Measurements from ENCODE around the gene MAN1B1. TPM values are rescaled to one million over a fixed set of nuclear protein-coding genes. Genes with fewer than 3 reads are reported as not detected.
A peak's percentile ranks its signal among the peaks of the same experiment; 100 is the strongest.

The MAN1B1 gene
- total and polyA plus RNA-seq, 4 donors: 38.3 to 81.3 (median 62.3) TPM

GRCh38 chr9:137149942-137150616 lies 63.3 kb downstream of the MAN1B1 start:
- 46% methylated on average over 14 of the region's 20 CpGs for WGBS (ENCODE audit: insufficient coverage)
- Histone ChIP-seq H3K36me3 (ENCODE audit: control insufficient read depth, insufficient read depth, low read length) (peaks cover 78% of the 10 kb centered on the region), H3K27ac (ENCODE audit: low read depth, low read length) (no peak overlapping the region), H3K4me3 (ENCODE audit: low read depth, low read length) (no peak overlapping the region), H3K4me1 (ENCODE audit: control insufficient read depth, insufficient read depth, low read length) (no peaks in the 10 kb centered on the region), H3K27me3 (ENCODE audit: control insufficient read depth, insufficient read depth, low read length) (peaks cover 2% of the 10 kb centered on the region), H3K9me3 (ENCODE audit: control insufficient read depth, insufficient read depth, low read length) (no peaks in the 10 kb centered on the region)
- no peak for DNase-seq (ENCODE audit: low read depth in 4 of 6, low spot score in 6 of 6)

GRCh38 chr9:137150617-137151457 lies 64.1 kb downstream of the MAN1B1 start:
- H3K4me3 ChIP-seq (ENCODE audit: low read depth, low read length): no peak overlapping the region
- peaks cover 10% of the 10 kb centered on the region for H3K27me3 ChIP-seq (ENCODE audit: control insufficient read depth, insufficient read depth, low read length)
- H3K36me3 ChIP-seq (ENCODE audit: control insufficient read depth, insufficient read depth, low read length): peaks cover 79% of the 10 kb centered on the region
- no peaks in the 10 kb centered on the region for H3K4me1 ChIP-seq (ENCODE audit: control insufficient read depth, insufficient read depth, low read length)
- no peak for DNase-seq (ENCODE audit: low read depth in 4 of 6, low spot score in 6 of 6)
- H3K27ac ChIP-seq (ENCODE audit: low read depth, low read length): no peak overlapping the region
- 29% methylated on average over 26 of the region's 34 CpGs for WGBS (ENCODE audit: insufficient coverage)
- H3K9me3 ChIP-seq (ENCODE audit: control insufficient read depth, insufficient read depth, low read length): no peaks in the 10 kb centered on the region

- Histone ChIP-seq H3K4me3 (ENCODE audit: low read depth, low read length) (no peak overlapping the region), H3K9me3 (ENCODE audit: control insufficient read depth, insufficient read depth, low read length) (no peaks in the 10 kb centered on the region), H3K36me3 (ENCODE audit: control insufficient read depth, insufficient read depth, low read length) (peaks cover 79% of the 10 kb centered on the region), H3K4me1 (ENCODE audit: control insufficient read depth, insufficient read depth, low read length) (peaks cover 9% of the 10 kb centered on the region), H3K27ac (ENCODE audit: low read depth, low read length) (no peak overlapping the region), H3K27me3 (ENCODE audit: control insufficient read depth, insufficient read depth, low read length) (peaks cover 26% of the 10 kb centered on the region)
- WGBS (ENCODE audit: insufficient coverage): 84% methylated on average over 7 of the region's 7 CpGs
- no peak for DNase-seq (ENCODE audit: low read depth in 4 of 6, low spot score in 6 of 6)
Measured at GRCh38 chr9:137152844-137153405, 66.1 kb downstream of the MAN1B1 start.

- peaks cover 9% of the 10 kb centered on the region for H3K4me1 ChIP-seq (ENCODE audit: control insufficient read depth, insufficient read depth, low read length)
- no peak overlapping the region for H3K27ac ChIP-seq (ENCODE audit: low read depth, low read length)
- peaks cover 53% of the 10 kb centered on the region for H3K27me3 ChIP-seq (ENCODE audit: control insufficient read depth, insufficient read depth, low read length)
- 9% methylated on average over 61 of the region's 65 CpGs for WGBS (ENCODE audit: insufficient coverage)
- no peak overlapping the region for H3K4me3 ChIP-seq (ENCODE audit: low read depth, low read length)
- peak in 1 of 6 donors; percentile 29 for DNase-seq (ENCODE audit: low read depth in 4 of 6, low spot score in 6 of 6)
- H3K9me3 ChIP-seq (ENCODE audit: control insufficient read depth, insufficient read depth, low read length): no peaks in the 10 kb centered on the region
- peaks cover 80% of the 10 kb centered on the region for H3K36me3 ChIP-seq (ENCODE audit: control insufficient read depth, insufficient read depth, low read length)
Measured at GRCh38 chr9:137156567-137157375, 70.0 kb downstream of the MAN1B1 start.

- no peak overlapping the region for H3K27ac ChIP-seq (ENCODE audit: low read depth, low read length)
- H3K27me3 ChIP-seq (ENCODE audit: control insufficient read depth, insufficient read depth, low read length): peaks cover 62% of the 10 kb centered on the region
- H3K36me3 ChIP-seq (ENCODE audit: control insufficient read depth, insufficient read depth, low read length): peaks cover 79% of the 10 kb centered on the region
- WGBS (ENCODE audit: insufficient coverage): 69% methylated on average over 18 of the region's 19 CpGs
- peaks cover 14% of the 10 kb centered on the region for H3K4me1 ChIP-seq (ENCODE audit: control insufficient read depth, insufficient read depth, low read length)
- no peak for DNase-seq (ENCODE audit: low read depth in 4 of 6, low spot score in 6 of 6)
- H3K4me3 ChIP-seq (ENCODE audit: low read depth, low read length): no peak overlapping the region
- H3K9me3 ChIP-seq (ENCODE audit: control insufficient read depth, insufficient read depth, low read length): no peaks in the 10 kb centered on the region
Measured at GRCh38 chr9:137157618-137158415, 71.0 kb downstream of the MAN1B1 start.

- Histone ChIP-seq H3K4me3 (ENCODE audit: low read depth, low read length) (no peak overlapping the region), H3K27me3 (ENCODE audit: control insufficient read depth, insufficient read depth, low read length) (peaks cover 69% of the 10 kb centered on the region), H3K9me3 (ENCODE audit: control insufficient read depth, insufficient read depth, low read length) (no peaks in the 10 kb centered on the region), H3K27ac (ENCODE audit: low read depth, low read length) (no peak overlapping the region), H3K36me3 (ENCODE audit: control insufficient read depth, insufficient read depth, low read length) (peaks cover 78% of the 10 kb centered on the region), H3K4me1 (ENCODE audit: control insufficient read depth, insufficient read depth, low read length) (peaks cover 14% of the 10 kb centered on the region)
- no peak for DNase-seq (ENCODE audit: low read depth in 4 of 6, low spot score in 6 of 6)
- WGBS (ENCODE audit: insufficient coverage): 61% methylated on average over 3 of the region's 4 CpGs
Measured at GRCh38 chr9:137158625-137159024, 71.8 kb downstream of the MAN1B1 start.

Small RNA genes within 50 kb of the gene (small RNA-seq; reads per million reads assigned to genes)
- gene RF00153 (ENCODE audit: low replicate concordance): not detected

Other genes starting within 250 kb of the MAN1B1 start
Only the 30 nearest of the 36 such genes appear.
- gene FBXW5, start 142.2 kb upstream of the MAN1B1 start, total RNA-seq: 10 to 100 TPM; 52.0 to 91.5 TPM
- gene FBXW5, start 142.2 kb upstream of the MAN1B1 start, polyA plus RNA-seq (ENCODE audit: insufficient read length in 2 of 2): 100 to 1,000 TPM; 103 to 107 TPM
- 1 to 10 TPM in 1 of 2 donors, not detected in 1; 1.3 TPM for gene C8G, start 141.7 kb upstream of the MAN1B1 start, total RNA-seq
- gene C8G, start 141.7 kb upstream of the MAN1B1 start, polyA plus RNA-seq (ENCODE audit: insufficient read length in 2 of 2): 1 to 10 TPM; 1.6 to 1.7 TPM
- 1 to 10 TPM in 1 of 2 donors, under 1 TPM in 1; 0.20 to 4.1 TPM for gene LCN12, start 134.7 kb upstream of the MAN1B1 start, total RNA-seq
- 1 to 10 TPM; 6.5 to 7.4 TPM for gene LCN12, start 134.7 kb upstream of the MAN1B1 start, polyA plus RNA-seq (ENCODE audit: insufficient read length in 2 of 2)
- 1,000 to 10,000 TPM in 1 of 2 donors, 100 to 1,000 TPM in 1; 697 to 6,990 TPM for gene PTGDS, start 109.5 kb upstream of the MAN1B1 start, total RNA-seq
- 1,000 to 10,000 TPM in 1 of 2 donors, 100 to 1,000 TPM in 1; 304 to 3,209 TPM for gene PTGDS, start 109.5 kb upstream of the MAN1B1 start, polyA plus RNA-seq (ENCODE audit: insufficient read length in 2 of 2)
- 10 to 100 TPM in 1 of 2 donors, 1 to 10 TPM in 1; 2.3 to 54.0 TPM for gene LCNL1, start 104.0 kb upstream of the MAN1B1 start, total RNA-seq
- gene LCNL1, start 104.0 kb upstream of the MAN1B1 start, polyA plus RNA-seq (ENCODE audit: insufficient read length in 2 of 2): 10 to 100 TPM in 1 of 2 donors, 1 to 10 TPM in 1; 3.8 to 25.2 TPM
- gene PAXX, start 94.6 kb upstream of the MAN1B1 start, total RNA-seq: 10 to 100 TPM; 15.7 to 57.5 TPM
- 100 to 1,000 TPM in 1 of 2 donors, 10 to 100 TPM in 1; 87.9 to 108 TPM for gene PAXX, start 94.6 kb upstream of the MAN1B1 start, polyA plus RNA-seq (ENCODE audit: insufficient read length in 2 of 2)
- gene CLIC3, start 90.4 kb upstream of the MAN1B1 start, total RNA-seq: 1 to 10 TPM; 2.0 to 6.4 TPM
- 1 to 10 TPM in 1 of 2 donors, under 1 TPM in 1; 0.35 to 2.0 TPM for gene CLIC3, start 90.4 kb upstream of the MAN1B1 start, polyA plus RNA-seq (ENCODE audit: insufficient read length in 2 of 2)
- gene ABCA2, start 58.7 kb upstream of the MAN1B1 start, total RNA-seq: 10 to 100 TPM; 46.8 to 52.0 TPM
- 100 to 1,000 TPM; 139 to 151 TPM for gene ABCA2, start 58.7 kb upstream of the MAN1B1 start, polyA plus RNA-seq (ENCODE audit: insufficient read length in 2 of 2)
- under 1 TPM; 0.06 to 0.40 TPM for gene FUT7, start 54.9 kb upstream of the MAN1B1 start, total RNA-seq
- gene FUT7, start 54.9 kb upstream of the MAN1B1 start, polyA plus RNA-seq (ENCODE audit: insufficient read length in 2 of 2): under 1 TPM; 0.51 to 0.52 TPM
- gene NPDC1, start 40.8 kb upstream of the MAN1B1 start, total RNA-seq: 10 to 100 TPM; 26.7 to 82.7 TPM
- gene NPDC1, start 40.8 kb upstream of the MAN1B1 start, polyA plus RNA-seq (ENCODE audit: insufficient read length in 2 of 2): 100 to 1,000 TPM; 245 to 276 TPM
- gene ENTPD2, start 32.9 kb upstream of the MAN1B1 start, total RNA-seq: 1 to 10 TPM; 5.7 to 7.9 TPM
- gene ENTPD2, start 32.9 kb upstream of the MAN1B1 start, polyA plus RNA-seq (ENCODE audit: insufficient read length in 2 of 2): 10 to 100 TPM; 49.1 to 50.7 TPM
- 10 to 100 TPM in 1 of 2 donors, 1 to 10 TPM in 1; 5.0 to 12.6 TPM for gene SAPCD2, start 16.4 kb upstream of the MAN1B1 start, total RNA-seq
- 10 to 100 TPM; 18.4 to 19.0 TPM for gene SAPCD2, start 16.4 kb upstream of the MAN1B1 start, polyA plus RNA-seq (ENCODE audit: insufficient read length in 2 of 2)
- 1 to 10 TPM; 3.5 to 8.1 TPM for gene UAP1L1, start 9.5 kb upstream of the MAN1B1 start, total RNA-seq
- gene UAP1L1, start 9.5 kb upstream of the MAN1B1 start, polyA plus RNA-seq (ENCODE audit: insufficient read length in 2 of 2): 1 to 10 TPM; 4.4 to 6.2 TPM
- 100 to 1,000 TPM in 1 of 2 donors, 10 to 100 TPM in 1; 29.8 to 101 TPM for gene DPP7, start 27.7 kb downstream of the MAN1B1 start, total RNA-seq
- 100 to 1,000 TPM; 127 to 144 TPM for gene DPP7, start 27.7 kb downstream of the MAN1B1 start, polyA plus RNA-seq (ENCODE audit: insufficient read length in 2 of 2)
- gene GRIN1, start 52.2 kb downstream of the MAN1B1 start, total RNA-seq: 10 to 100 TPM; 16.2 to 99.0 TPM
- 100 to 1,000 TPM; 193 to 207 TPM for gene GRIN1, start 52.2 kb downstream of the MAN1B1 start, polyA plus RNA-seq (ENCODE audit: insufficient read length in 2 of 2)
- gene LRRC26, start 83.1 kb downstream of the MAN1B1 start, total RNA-seq: under 1 TPM; 0.30 to 0.50 TPM
- 1 to 10 TPM; 1.3 to 1.9 TPM for gene LRRC26, start 83.1 kb downstream of the MAN1B1 start, polyA plus RNA-seq (ENCODE audit: insufficient read length in 2 of 2)
- gene TMEM210, start 85.1 kb downstream of the MAN1B1 start, total RNA-seq: not detected
- under 1 TPM in 1 of 2 donors, not detected in 1; 0.42 TPM for gene TMEM210, start 85.1 kb downstream of the MAN1B1 start, polyA plus RNA-seq (ENCODE audit: insufficient read length in 2 of 2)
- 10 to 100 TPM; 18.4 to 30.1 TPM for gene ANAPC2, start 101.6 kb downstream of the MAN1B1 start, total RNA-seq
- 10 to 100 TPM; 58.2 to 69.8 TPM for gene ANAPC2, start 101.6 kb downstream of the MAN1B1 start, polyA plus RNA-seq (ENCODE audit: insufficient read length in 2 of 2)
- 10 to 100 TPM; 28.1 to 53.5 TPM for gene SSNA1, start 101.7 kb downstream of the MAN1B1 start, total RNA-seq
- gene SSNA1, start 101.7 kb downstream of the MAN1B1 start, polyA plus RNA-seq (ENCODE audit: insufficient read length in 2 of 2): 10 to 100 TPM; 64.1 to 66.9 TPM
- gene TPRN, start 113.8 kb downstream of the MAN1B1 start, total RNA-seq: 1 to 10 TPM; 6.7 to 9.2 TPM
- gene TPRN, start 113.8 kb downstream of the MAN1B1 start, polyA plus RNA-seq (ENCODE audit: insufficient read length in 2 of 2): 10 to 100 TPM; 24.9 to 30.8 TPM
- 10 to 100 TPM; 28.5 to 34.1 TPM for gene TMEM203, start 118.7 kb downstream of the MAN1B1 start, total RNA-seq
- gene TMEM203, start 118.7 kb downstream of the MAN1B1 start, polyA plus RNA-seq (ENCODE audit: insufficient read length in 2 of 2): 10 to 100 TPM; 48.8 to 50.7 TPM
- 1 to 10 TPM; 3.2 to 6.1 TPM for gene NDOR1, start 118.7 kb downstream of the MAN1B1 start, total RNA-seq
- 10 to 100 TPM; 18.5 to 23.8 TPM for gene NDOR1, start 118.7 kb downstream of the MAN1B1 start, polyA plus RNA-seq (ENCODE audit: insufficient read length in 2 of 2)
- gene RNF208, start 135.3 kb downstream of the MAN1B1 start, total RNA-seq: 1 to 10 TPM; 2.0 to 3.0 TPM
- gene RNF208, start 135.3 kb downstream of the MAN1B1 start, polyA plus RNA-seq (ENCODE audit: insufficient read length in 2 of 2): 10 to 100 TPM; 64.3 to 66.6 TPM
- under 1 TPM; 0.69 to 0.94 TPM for gene CYSRT1, start 138.2 kb downstream of the MAN1B1 start, total RNA-seq
- gene CYSRT1, start 138.2 kb downstream of the MAN1B1 start, polyA plus RNA-seq (ENCODE audit: insufficient read length in 2 of 2): 1 to 10 TPM; 3.4 to 4.5 TPM
- gene RNF224, start 140.5 kb downstream of the MAN1B1 start, total RNA-seq: under 1 TPM in 1 of 2 donors, not detected in 1; 0.06 TPM
- gene RNF224, start 140.5 kb downstream of the MAN1B1 start, polyA plus RNA-seq (ENCODE audit: insufficient read length in 2 of 2): 1 to 10 TPM; 1.3 to 2.2 TPM
- gene SLC34A3, start 143.9 kb downstream of the MAN1B1 start, total RNA-seq: under 1 TPM in 1 of 2 donors, not detected in 1; 0.06 TPM
- 1 to 10 TPM in 1 of 2 donors, under 1 TPM in 1; 0.95 to 1.6 TPM for gene SLC34A3, start 143.9 kb downstream of the MAN1B1 start, polyA plus RNA-seq (ENCODE audit: insufficient read length in 2 of 2)
- 100 to 1,000 TPM; 152 to 247 TPM for gene TUBB4B, start 154.3 kb downstream of the MAN1B1 start, total RNA-seq
- gene TUBB4B, start 154.3 kb downstream of the MAN1B1 start, polyA plus RNA-seq (ENCODE audit: insufficient read length in 2 of 2): 100 to 1,000 TPM; 436 to 441 TPM
- not detected for gene STPG3, start 164.3 kb downstream of the MAN1B1 start, total RNA-seq
- gene STPG3, start 164.3 kb downstream of the MAN1B1 start, polyA plus RNA-seq (ENCODE audit: insufficient read length in 2 of 2): under 1 TPM; 0.32 to 0.68 TPM
- gene NELFB, start 168.3 kb downstream of the MAN1B1 start, total RNA-seq: 10 to 100 TPM; 29.6 to 31.0 TPM
- gene NELFB, start 168.3 kb downstream of the MAN1B1 start, polyA plus RNA-seq (ENCODE audit: insufficient read length in 2 of 2): 10 to 100 TPM; 79.7 to 83.7 TPM
- 1 to 10 TPM; 1.3 to 3.5 TPM for gene TOR4A, start 190.7 kb downstream of the MAN1B1 start, total RNA-seq
- 1 to 10 TPM; 2.1 to 2.5 TPM for gene TOR4A, start 190.7 kb downstream of the MAN1B1 start, polyA plus RNA-seq (ENCODE audit: insufficient read length in 2 of 2)